MM.1S (cell line): Measurements from ENCODE around the gene CDC14A.

ENCODE experiments used
- CTCF ChIP-seq: fragments of 300-600 bp; sonication (generic); IDR thresholded peaks from 2 replicates; pipeline ENCODE4 v1.5.1; 2016; ENCODE audit warnings: antibody characterized with exemption, low read length, mixed read lengths
- EZH2 ChIP-seq: fragments of 300-600 bp; sonication (generic); optimal IDR thresholded peaks from 2 replicates; pipeline ENCODE3; 2017; ENCODE audit warnings: low read depth, mild to moderate bottlenecking, antibody characterized with exemption, low read length, mixed read lengths
- EZH2phosphoT487 ChIP-seq: fragments of 300-600 bp; sonication (generic); IDR thresholded peaks from 2 replicates; pipeline ENCODE4 v1.6.1; 2018; ENCODE audit warnings: antibody characterized with exemption, low read length

GRCh38 chr1:100332331-100332730 lies 20.0 kb upstream of the CDC14A start:
- TF ChIP-seq CTCF, result no peak
- TF ChIP-seq EZH2, result no peak
- TF ChIP-seq EZH2phosphoT487, result no peak
